GM18909 (cell line): Measurements from ENCODE around the gene DNAJC15.
"Not testable (repeated sequence)": the region's sequence is repeated elsewhere in the genome, so short reads cannot be mapped to it uniquely, and the experiment has no call there.

ENCODE experiments used
- ATAC-seq: cut with Tn5 transposase; IDR thresholded peaks from one replicate; pipeline ENCODE4 v1.9.1; 2021; ENCODE audit warnings: mild to moderate bottlenecking; ENCODE audit not compliant: unreplicated experiment, poor library complexity

DNAJC15 gene

GRCh38 chr13:43023289-43023963, at the start of gene DNAJC15:
Gene DNAJC15 (plus strand): TSS chr13:43023586. CDS start chr13:43023627, 41 bp downstream.
- peak; percentile 89 for ATAC-seq

- ATAC-seq: no peak
Measured at GRCh38 chr13:42976066-42976465, 47.3 kb upstream of the DNAJC15 start.

GRCh38 chr13:42977219-42977659, 46.1 kb upstream of the DNAJC15 start:
- peak; percentile 52 for ATAC-seq

GRCh38 chr13:42981317-42981716, 42.1 kb upstream of the DNAJC15 start:
- ATAC-seq: no peak

GRCh38 chr13:42981853-42982252, 41.5 kb upstream of the DNAJC15 start:
- ATAC-seq: no peak

GRCh38 chr13:42984026-42984425, 39.4 kb upstream of the DNAJC15 start:
- ATAC-seq: no peak

DNA sequence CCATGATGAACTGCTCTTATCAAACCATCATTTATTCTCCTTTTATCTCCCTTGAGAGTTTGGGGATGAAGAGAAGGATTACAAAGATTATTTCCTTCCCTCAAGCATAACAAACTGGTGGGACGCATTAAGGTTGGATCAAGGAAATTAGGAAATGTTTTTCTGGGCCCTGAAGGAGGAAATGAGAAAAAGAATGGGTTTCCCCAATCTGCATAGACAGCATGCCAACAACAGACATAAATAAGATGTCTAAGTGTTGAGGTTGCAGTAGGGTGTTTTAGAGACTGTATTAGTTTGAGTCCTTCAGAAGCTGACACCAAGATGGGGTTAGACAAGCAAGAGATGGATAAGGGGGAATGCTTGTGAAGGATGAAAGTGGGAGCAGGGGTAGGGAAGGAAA, 38.7 kb upstream of the DNAJC15 start:
- ATAC-seq: no peak

DNA sequence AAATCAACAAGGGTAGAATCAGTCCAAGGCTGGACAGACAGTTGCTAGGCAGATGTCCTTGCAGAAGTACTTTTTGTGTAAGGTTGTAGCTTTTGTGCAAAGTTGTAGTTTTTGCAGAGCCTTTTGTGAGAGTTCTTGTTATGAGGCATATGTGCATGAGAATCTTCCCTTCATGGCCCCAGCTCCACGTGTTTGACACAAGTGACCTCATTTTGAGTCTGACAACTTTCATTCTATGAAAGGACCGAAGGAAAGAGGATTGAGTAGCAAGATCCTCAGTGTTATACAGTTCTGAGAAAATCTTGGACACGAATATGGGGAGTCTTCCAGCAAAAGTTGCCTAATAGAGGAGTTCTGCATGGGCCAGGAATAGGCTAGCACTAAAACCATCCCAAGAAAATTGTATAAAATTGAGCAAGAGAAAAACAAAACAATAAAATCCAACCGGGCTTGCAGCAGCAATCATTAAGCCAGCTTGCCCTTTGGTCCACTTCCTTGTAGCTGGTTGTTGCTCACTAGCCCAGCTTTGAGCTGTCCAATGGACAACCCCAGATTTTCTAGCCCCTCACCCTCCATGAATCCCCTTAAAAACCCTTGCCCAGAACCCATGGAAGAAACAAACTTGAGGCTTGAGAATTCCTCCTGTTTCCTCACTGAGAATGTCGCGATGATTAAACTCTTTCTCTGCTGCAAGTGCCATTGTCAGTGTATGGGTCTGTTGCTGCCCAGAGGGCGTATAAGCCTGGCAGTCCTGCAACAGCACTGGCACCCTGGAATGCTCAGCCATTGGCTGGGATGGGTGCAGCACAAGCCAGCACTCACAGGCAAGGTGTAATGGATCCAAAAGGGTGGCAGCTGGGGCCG, 37.8 kb upstream of the DNAJC15 start:
- no peak for ATAC-seq

GRCh38 chr13:42986176-42986574, 37.2 kb upstream of the DNAJC15 start:
- ATAC-seq: no peak

DNA sequence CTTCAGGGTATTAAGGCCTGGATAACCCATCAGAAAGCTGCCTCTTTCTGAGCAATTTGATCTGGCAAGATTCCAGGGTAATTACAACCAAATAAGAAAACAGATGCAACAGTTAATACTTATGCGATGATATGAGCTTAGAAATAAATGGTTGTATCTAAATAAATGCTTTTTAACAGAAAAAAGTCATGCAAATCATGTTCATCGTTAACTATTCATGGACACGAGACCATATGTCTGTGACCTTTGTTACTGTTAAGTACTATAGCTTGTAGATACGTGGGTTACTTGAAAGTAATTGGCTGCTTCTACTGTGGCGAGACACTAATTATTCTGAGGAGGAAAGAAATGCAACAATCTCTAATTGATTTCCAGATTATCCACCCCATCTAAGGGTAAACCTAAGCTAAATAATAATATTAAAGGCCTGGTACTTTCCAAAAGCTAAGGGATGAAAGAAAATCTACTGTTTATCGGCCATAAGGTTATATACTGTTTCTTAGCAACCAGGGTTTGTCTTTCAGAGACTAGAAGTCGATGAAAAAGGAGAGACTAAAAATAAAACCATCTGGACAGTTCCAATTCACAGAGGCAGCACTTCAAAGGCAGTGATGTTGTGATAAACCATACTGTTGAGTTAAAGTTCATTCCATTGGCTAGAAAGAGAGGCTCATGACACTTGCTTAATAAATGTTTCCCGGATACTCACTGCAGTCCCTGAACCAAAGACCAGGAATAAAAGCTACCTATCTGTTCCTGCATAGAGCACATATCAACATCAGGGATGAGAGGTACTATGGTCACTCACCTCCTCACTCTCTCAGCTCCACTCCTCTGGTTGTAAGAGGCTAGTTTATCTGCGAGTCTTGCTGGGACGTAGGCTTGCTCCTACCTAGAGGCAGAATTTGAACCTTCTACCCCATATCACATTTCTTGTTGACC, 32.8 kb upstream of the DNAJC15 start:
- no peak for ATAC-seq

- ATAC-seq: not testable (repeated sequence)
Measured at GRCh38 chr13:42991233-42991897, 32.0 kb upstream of the DNAJC15 start.

- peak; percentile 83 for ATAC-seq
Measured at GRCh38 chr13:42991898-42992763, 31.3 kb upstream of the DNAJC15 start, which contains the start of gene EPSTI1. Gene EPSTI1 (minus strand): TSS chr13:42992241. CDS start chr13:42992165, 76 bp downstream.

- ATAC-seq: peak; percentile 19
Measured at GRCh38 chr13:42992764-42993122, 30.6 kb upstream of the DNAJC15 start.

GRCh38 chr13:42994878-42995277, 28.5 kb upstream of the DNAJC15 start:
- ATAC-seq: no peak

DNA sequence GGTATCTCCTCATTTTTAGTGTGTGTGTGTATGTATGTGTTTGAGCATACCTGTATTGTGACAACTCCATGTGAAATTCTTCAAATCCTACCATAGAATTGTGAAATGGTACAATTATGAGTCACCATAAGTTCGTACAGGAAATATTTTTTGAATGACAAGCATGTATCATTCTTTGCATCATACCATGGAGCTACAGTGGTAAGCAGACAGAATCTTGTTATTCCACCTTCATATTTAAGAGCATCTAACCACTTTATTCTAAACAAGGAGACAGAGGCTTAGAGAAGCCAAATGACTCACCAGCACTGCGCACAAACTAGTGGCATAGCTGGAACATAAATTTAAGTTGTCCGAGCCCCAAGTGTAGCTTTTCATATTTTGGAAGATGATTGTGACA, 26.8 kb upstream of the DNAJC15 start:
- no peak for ATAC-seq

- no peak for ATAC-seq
Measured at GRCh38 chr13:42997381-42997780, 26.0 kb upstream of the DNAJC15 start.

DNA sequence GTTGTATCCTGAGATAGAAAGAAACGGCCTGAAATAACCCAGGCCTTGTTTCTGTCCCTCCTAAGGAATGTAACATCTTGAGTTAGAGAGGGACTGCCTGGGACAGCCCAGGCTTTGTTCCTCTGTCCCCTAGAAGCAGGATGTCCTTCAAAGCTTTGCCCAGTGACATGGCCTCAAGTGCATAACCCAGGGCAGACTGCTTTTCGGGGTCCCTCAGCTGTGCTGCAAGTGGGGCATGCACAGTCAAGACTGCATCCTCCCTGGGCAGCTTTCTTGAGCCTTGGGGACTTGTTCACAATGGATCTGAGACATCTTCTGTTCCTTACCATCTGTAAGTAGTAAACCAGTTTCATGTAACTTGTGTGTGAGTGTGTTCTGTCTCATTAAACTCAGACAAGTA, 23.9 kb upstream of the DNAJC15 start:
- ATAC-seq: no peak

- ATAC-seq: no peak
Measured at GRCh38 chr13:43000676-43001075, 22.7 kb upstream of the DNAJC15 start.

GRCh38 chr13:43002021-43002420, 21.4 kb upstream of the DNAJC15 start:
- ATAC-seq: no peak
